Measurements from ENCODE around the gene PTPRJ. TPM values are rescaled to one million over a fixed set of nuclear protein-coding genes. Genes with fewer than 3 reads are reported as not detected.

Gene PTPRJ
- total RNA-seq, 1 donor from 2014 or later, result 6.3 TPM

- peak overlapping the region; percentile 25 for H3K27ac ChIP-seq (ENCODE audit: low read depth, low read length)
Observed at GRCh38 chr11:48044577-48044976, 64.2 kb downstream of the PTPRJ start.

GRCh38 chr11:48045536-48045935 is 65.2 kb downstream of the PTPRJ start:
- no peak overlapping the region for H3K9ac ChIP-seq (ENCODE audit: low read depth in 1 of 3, low read length in 3 of 3)
- no peak overlapping the region for H3K4me3 ChIP-seq (ENCODE audit: low read length in 3 of 3)
- H3K9me3 ChIP-seq (ENCODE audit: control insufficient read depth in 3 of 3, low read length in 3 of 3), result no peaks in the 10 kb centered on the region
- H3K4me1 ChIP-seq (ENCODE audit: control insufficient read depth in 3 of 3, insufficient read depth in 3 of 3, low read length in 3 of 3), result peaks cover 3 to 16% (median 6%) of the 10 kb centered on the region in 3 donors
- no peaks in the 10 kb centered on the region for H3K27me3 ChIP-seq (ENCODE audit: control insufficient read depth in 3 of 3, insufficient read depth in 3 of 3, low read length in 3 of 3)
- no peaks in the 10 kb centered on the region for H3K36me3 ChIP-seq (ENCODE audit: control insufficient read depth in 3 of 3, insufficient read depth in 3 of 3, low read length in 3 of 3)
- H3K27ac ChIP-seq (ENCODE audit: low read depth, low read length), result no peak overlapping the region

More at GRCh38 chr11:48044577-48044976, 64.2 kb downstream of the PTPRJ start:
- Histone ChIP-seq H3K9me3 (ENCODE audit: control insufficient read depth in 3 of 3, low read length in 3 of 3) (no peaks in the 10 kb centered on the region), H3K36me3 (ENCODE audit: control insufficient read depth in 3 of 3, insufficient read depth in 3 of 3, low read length in 3 of 3) (no peaks in the 10 kb centered on the region), H3K4me1 (ENCODE audit: control insufficient read depth in 3 of 3, insufficient read depth in 3 of 3, low read length in 3 of 3) (peaks cover 3 to 16% (median 6%) of the 10 kb centered on the region in 3 donors), H3K27me3 (ENCODE audit: control insufficient read depth in 3 of 3, insufficient read depth in 3 of 3, low read length in 3 of 3) (no peaks in the 10 kb centered on the region), H3K4me3 (ENCODE audit: low read length in 3 of 3) (no peak overlapping the region), H3K9ac (ENCODE audit: low read depth in 1 of 3, low read length in 3 of 3) (no peak overlapping the region)

- Histone ChIP-seq H3K27me3 (ENCODE audit: control insufficient read depth in 3 of 3, insufficient read depth in 3 of 3, low read length in 3 of 3) (no peaks in the 10 kb centered on the region), H3K4me3 (ENCODE audit: low read length in 3 of 3) (no peak overlapping the region), H3K9me3 (ENCODE audit: control insufficient read depth in 3 of 3, low read length in 3 of 3) (no peaks in the 10 kb centered on the region), H3K36me3 (ENCODE audit: control insufficient read depth in 3 of 3, insufficient read depth in 3 of 3, low read length in 3 of 3) (no peaks in the 10 kb centered on the region), H3K4me1 (ENCODE audit: control insufficient read depth in 3 of 3, insufficient read depth in 3 of 3, low read length in 3 of 3) (peaks cover 3 to 16% (median 9%) of the 10 kb centered on the region in 3 donors), H3K27ac (ENCODE audit: low read depth, low read length) (no peak overlapping the region), H3K9ac (ENCODE audit: low read depth in 1 of 3, low read length in 3 of 3) (no peak overlapping the region)
Observed at GRCh38 chr11:48047616-48048015, 67.3 kb downstream of the PTPRJ start.

DNA sequence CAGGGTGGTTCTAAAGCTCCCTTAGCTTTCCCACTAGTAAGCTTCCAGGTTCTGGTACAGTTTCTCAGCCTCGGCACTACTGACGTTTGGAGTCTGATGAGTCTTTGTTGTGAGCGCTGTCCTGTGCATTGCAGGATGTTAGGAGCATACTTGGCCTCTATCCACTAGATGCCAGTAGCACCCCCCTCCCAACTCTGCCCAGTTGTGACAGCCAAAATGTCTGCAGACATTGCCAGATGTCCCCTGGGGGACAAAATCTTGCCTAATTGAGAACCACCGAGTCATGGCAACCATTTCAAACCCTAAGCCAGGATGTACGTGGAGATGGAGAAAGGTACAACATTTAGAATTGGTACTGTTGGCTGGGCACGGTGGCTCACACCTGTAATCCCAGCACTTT is 68.7 kb downstream of the PTPRJ start:
- no peaks in the 10 kb centered on the region for H3K27me3 ChIP-seq (ENCODE audit: control insufficient read depth in 3 of 3, insufficient read depth in 3 of 3, low read length in 3 of 3)
- peaks cover 3 to 11% (median 8%) of the 10 kb centered on the region in 3 donors for H3K4me1 ChIP-seq (ENCODE audit: control insufficient read depth in 3 of 3, insufficient read depth in 3 of 3, low read length in 3 of 3)
- H3K36me3 ChIP-seq (ENCODE audit: control insufficient read depth in 3 of 3, insufficient read depth in 3 of 3, low read length in 3 of 3), result no peaks in the 10 kb centered on the region
- H3K9me3 ChIP-seq (ENCODE audit: control insufficient read depth in 3 of 3, low read length in 3 of 3), result no peaks in the 10 kb centered on the region
- H3K9ac ChIP-seq (ENCODE audit: low read depth in 1 of 3, low read length in 3 of 3), result no peak overlapping the region
- no peak overlapping the region for H3K4me3 ChIP-seq (ENCODE audit: low read length in 3 of 3)
- H3K27ac ChIP-seq (ENCODE audit: low read depth, low read length), result no peak overlapping the region

GRCh38 chr11:48050304-48050703 is 69.9 kb downstream of the PTPRJ start:
- H3K9ac ChIP-seq (ENCODE audit: low read depth in 1 of 3, low read length in 3 of 3), result no peak overlapping the region
- H3K9me3 ChIP-seq (ENCODE audit: control insufficient read depth in 3 of 3, low read length in 3 of 3), result no peaks in the 10 kb centered on the region
- no peak overlapping the region for H3K27ac ChIP-seq (ENCODE audit: low read depth, low read length)
- no peaks in the 10 kb centered on the region for H3K27me3 ChIP-seq (ENCODE audit: control insufficient read depth in 3 of 3, insufficient read depth in 3 of 3, low read length in 3 of 3)
- H3K4me1 ChIP-seq (ENCODE audit: control insufficient read depth in 3 of 3, insufficient read depth in 3 of 3, low read length in 3 of 3), result peaks cover 0 to 3% (median under 1%) of the 10 kb centered on the region in 3 donors
- no peaks in the 10 kb centered on the region for H3K36me3 ChIP-seq (ENCODE audit: control insufficient read depth in 3 of 3, insufficient read depth in 3 of 3, low read length in 3 of 3)
- H3K4me3 ChIP-seq (ENCODE audit: low read length in 3 of 3), result no peak overlapping the region

DNA sequence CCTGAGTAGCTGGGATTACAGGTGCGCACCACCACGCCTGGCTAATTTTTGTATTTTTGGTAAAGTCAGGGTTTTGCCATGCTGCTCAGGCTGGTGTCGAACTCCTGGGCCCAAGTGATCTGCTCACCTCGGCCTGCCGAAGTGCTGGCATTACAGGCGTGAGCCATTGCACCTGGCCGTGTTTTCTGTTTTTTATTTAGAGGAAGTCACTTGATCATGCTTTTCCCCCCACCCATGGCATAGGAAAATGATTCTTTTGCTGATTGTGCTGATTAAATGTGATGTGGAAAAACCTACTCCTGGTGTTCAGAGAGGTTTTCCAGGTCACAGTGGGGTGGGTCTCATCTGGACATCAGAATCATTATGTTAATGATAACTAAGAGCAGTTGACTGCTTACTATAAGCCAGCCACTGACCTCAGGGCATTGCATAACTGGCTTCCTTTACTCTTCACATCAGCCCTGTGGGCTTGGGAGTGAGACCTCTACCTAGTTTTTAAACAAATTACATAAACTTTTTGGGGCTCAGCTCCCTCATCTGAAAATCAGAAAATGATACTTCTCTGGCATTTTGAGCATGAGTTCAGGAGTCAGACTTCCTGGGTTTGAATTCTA is 71.0 kb downstream of the PTPRJ start:
- Histone ChIP-seq H3K4me3 (ENCODE audit: low read length in 3 of 3) (no peak overlapping the region), H3K27me3 (ENCODE audit: control insufficient read depth in 3 of 3, insufficient read depth in 3 of 3, low read length in 3 of 3) (no peaks in the 10 kb centered on the region), H3K9me3 (ENCODE audit: control insufficient read depth in 3 of 3, low read length in 3 of 3) (no peaks in the 10 kb centered on the region), H3K9ac (ENCODE audit: low read depth in 1 of 3, low read length in 3 of 3) (no peak overlapping the region), H3K27ac (ENCODE audit: low read depth, low read length) (no peak overlapping the region), H3K36me3 (ENCODE audit: control insufficient read depth in 3 of 3, insufficient read depth in 3 of 3, low read length in 3 of 3) (no peaks in the 10 kb centered on the region), H3K4me1 (ENCODE audit: control insufficient read depth in 3 of 3, insufficient read depth in 3 of 3, low read length in 3 of 3) (peaks cover 0 to 3% (median 3%) of the 10 kb centered on the region in 3 donors)

GRCh38 chr11:48052183-48053044 is 72.1 kb downstream of the PTPRJ start:
- Histone ChIP-seq H3K27me3 (ENCODE audit: control insufficient read depth in 3 of 3, insufficient read depth in 3 of 3, low read length in 3 of 3) (no peaks in the 10 kb centered on the region), H3K9ac (ENCODE audit: low read depth in 1 of 3, low read length in 3 of 3) (no peak overlapping the region), H3K4me1 (ENCODE audit: control insufficient read depth in 3 of 3, insufficient read depth in 3 of 3, low read length in 3 of 3) (peaks cover 0 to 3% (median 3%) of the 10 kb centered on the region in 3 donors), H3K4me3 (ENCODE audit: low read length in 3 of 3) (no peak overlapping the region), H3K9me3 (ENCODE audit: control insufficient read depth in 3 of 3, low read length in 3 of 3) (no peaks in the 10 kb centered on the region), H3K36me3 (ENCODE audit: control insufficient read depth in 3 of 3, insufficient read depth in 3 of 3, low read length in 3 of 3) (no peaks in the 10 kb centered on the region), H3K27ac (ENCODE audit: low read depth, low read length) (no peak overlapping the region)

DNA sequence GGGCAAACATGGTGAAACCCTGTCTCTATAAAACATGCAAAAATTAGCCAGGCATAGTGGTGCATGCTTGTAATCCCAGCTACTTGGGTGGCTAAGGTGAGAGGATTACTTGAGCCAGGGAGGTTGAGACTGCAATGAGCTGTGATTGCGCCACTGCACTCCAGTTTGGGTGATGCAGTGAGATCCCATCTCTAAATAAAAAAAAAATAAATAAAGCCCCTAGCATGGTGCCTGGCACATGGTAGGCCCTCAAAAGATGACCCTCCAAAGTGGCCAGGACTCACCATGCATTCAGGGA is 74.6 kb downstream of the PTPRJ start:
- no peak overlapping the region for H3K4me3 ChIP-seq (ENCODE audit: low read length in 3 of 3)
- H3K27ac ChIP-seq (ENCODE audit: low read depth, low read length), result no peak overlapping the region
- H3K9ac ChIP-seq (ENCODE audit: low read depth in 1 of 3, low read length in 3 of 3), result no peak overlapping the region
- no peaks in the 10 kb centered on the region for H3K9me3 ChIP-seq (ENCODE audit: control insufficient read depth in 3 of 3, low read length in 3 of 3)
- peaks cover 0 to 3% (median 3%) of the 10 kb centered on the region in 3 donors for H3K4me1 ChIP-seq (ENCODE audit: control insufficient read depth in 3 of 3, insufficient read depth in 3 of 3, low read length in 3 of 3)
- no peaks in the 10 kb centered on the region for H3K27me3 ChIP-seq (ENCODE audit: control insufficient read depth in 3 of 3, insufficient read depth in 3 of 3, low read length in 3 of 3)
- H3K36me3 ChIP-seq (ENCODE audit: control insufficient read depth in 3 of 3, insufficient read depth in 3 of 3, low read length in 3 of 3), result no peaks in the 10 kb centered on the region

DNA sequence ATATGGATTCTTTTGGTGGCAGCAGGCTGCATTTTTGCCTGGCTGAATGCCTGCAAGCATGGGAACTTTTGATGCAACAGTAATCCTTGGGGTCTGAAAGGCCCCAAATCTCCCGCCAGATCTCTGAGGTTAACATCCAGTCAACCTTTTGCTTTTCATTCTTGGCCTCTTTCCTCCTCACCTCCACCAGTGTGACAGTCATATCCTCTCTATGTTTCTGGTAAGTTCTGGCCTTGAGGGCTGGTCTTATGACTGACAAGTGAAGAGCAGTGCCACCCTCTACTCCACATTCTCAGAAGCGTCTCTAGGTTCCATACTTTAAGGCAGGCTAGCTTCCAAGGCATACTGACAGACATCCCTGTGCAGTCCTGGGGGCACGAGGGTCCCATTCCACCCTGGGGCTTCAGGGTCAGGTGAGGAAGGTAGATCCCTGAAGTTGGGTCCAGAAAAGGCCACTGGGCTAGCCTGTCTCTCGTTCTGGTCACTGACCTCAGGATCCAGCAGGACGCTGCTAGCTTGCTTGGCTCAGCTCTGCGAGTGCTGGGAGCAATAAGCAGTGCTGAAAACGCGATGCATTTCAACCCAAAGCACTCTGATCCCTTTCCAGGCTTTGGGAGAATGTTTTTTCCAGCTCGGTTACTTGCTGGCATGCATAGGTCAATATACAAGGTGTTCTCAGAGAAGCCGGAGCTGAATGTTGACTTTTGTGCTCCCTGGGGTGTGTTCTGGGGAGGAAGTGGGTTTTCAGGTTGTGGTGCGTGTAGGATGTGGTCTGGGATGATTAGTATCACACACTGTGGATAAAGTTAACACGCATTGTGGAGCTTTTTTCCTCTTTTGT is 75.2 kb downstream of the PTPRJ start:
- Histone ChIP-seq H3K36me3 (ENCODE audit: control insufficient read depth in 3 of 3, insufficient read depth in 3 of 3, low read length in 3 of 3) (no peaks in the 10 kb centered on the region), H3K4me1 (ENCODE audit: control insufficient read depth in 3 of 3, insufficient read depth in 3 of 3, low read length in 3 of 3) (peaks cover 0 to 3% (median 3%) of the 10 kb centered on the region in 3 donors), H3K9ac (ENCODE audit: low read depth in 1 of 3, low read length in 3 of 3) (no peak overlapping the region), H3K9me3 (ENCODE audit: control insufficient read depth in 3 of 3, low read length in 3 of 3) (no peaks in the 10 kb centered on the region), H3K4me3 (ENCODE audit: low read length in 3 of 3) (no peak overlapping the region), H3K27ac (ENCODE audit: low read depth, low read length) (no peak overlapping the region), H3K27me3 (ENCODE audit: control insufficient read depth in 3 of 3, insufficient read depth in 3 of 3, low read length in 3 of 3) (no peaks in the 10 kb centered on the region)
